OCI-LY7 (cell line): ENCODE measurements around the gene GREM2.

ENCODE experiments used
- CTCF ChIP-seq: fragments of 200-600 bp; sonication (generic); conservative IDR thresholded peaks from 2 replicates; pipeline ENCODE4 v1.5.1; 2014; ENCODE audit warnings: mild to moderate bottlenecking, antibody characterized with exemption, low read length, moderate library complexity, mixed read lengths
- EZH2phosphoT487 ChIP-seq: fragments of 200-600 bp; sonication (generic); IDR thresholded peaks from 2 replicates; pipeline ENCODE4 v1.6.1; 2018; ENCODE audit warnings: low read depth, borderline replicate concordance, mild to moderate bottlenecking, mixed run types, antibody characterized with exemption, low read length, moderate library complexity, mixed read lengths

GRCh38 chr1:240589585-240590110 is 22.3 kb downstream of the GREM2 start:
- TF ChIP-seq CTCF (no peak), EZH2phosphoT487 (no peak)
